Osteoblast (primary cell): ENCODE measurements around the gene ANTKMT. TPM values are rescaled to one million over a fixed set of nuclear protein-coding genes. Genes with fewer than 3 reads are reported as not detected.

Source experiments
- DNase-seq: peaks from one replicate; pipeline ENCODE4 v3.0.0; 2011; ENCODE audit warnings: low spot score, mixed read lengths; ENCODE audit not compliant: insufficient read length; ENCODE audit errors: missing footprints
- H2AFZ ChIP-seq: 2 replicates; pipeline ENCODE4 v1.6.0; 2011; ENCODE audit warnings: mild to moderate bottlenecking, low read length
- H3K27ac ChIP-seq: 2 replicates; pipeline ENCODE4 v1.5.1; 2011; ENCODE audit warnings: mild to moderate bottlenecking, low read depth, low read length, moderate library complexity
- H3K27me3 ChIP-seq: 2 replicates; pipeline ENCODE4 v1.6.0; 2012; ENCODE audit warnings: mild to moderate bottlenecking, control low read depth, inconsistent platforms, low read length, moderate library complexity; ENCODE audit not compliant: insufficient read depth
- H3K36me3 ChIP-seq: 2 replicates; pipeline ENCODE4 v1.5.1; 2011; ENCODE audit warnings: mild to moderate bottlenecking, low read length, control low read depth, moderate library complexity; ENCODE audit not compliant: insufficient read depth
- H3K4me1 ChIP-seq: 2 replicates; pipeline ENCODE4 v1.5.1; 2011; ENCODE audit warnings: mild to moderate bottlenecking, low read length, control low read depth, moderate library complexity; ENCODE audit not compliant: insufficient read depth
- H3K4me2 ChIP-seq: 2 replicates; pipeline ENCODE4 v1.6.0; 2011; ENCODE audit warnings: mild to moderate bottlenecking, low read length; ENCODE audit not compliant: insufficient read depth
- H3K4me3 ChIP-seq: fragments of 200-600 bp; sonication (generic); 3 replicates; pipeline ENCODE4 v1.5.1; 2012; ENCODE audit warnings: mild to moderate bottlenecking, low read length, inconsistent platforms; ENCODE audit not compliant: insufficient read depth
- H3K79me2 ChIP-seq: 2 replicates; pipeline ENCODE4 v1.6.0; 2012; ENCODE audit warnings: mild to moderate bottlenecking, low read length, control low read depth, inconsistent platforms; ENCODE audit not compliant: insufficient read depth
- H3K9me3 ChIP-seq: 2 replicates; pipeline ENCODE4 v1.5.1; 2011; ENCODE audit warnings: low read depth, low read length, control low read depth
- H4K20me1 ChIP-seq: 2 replicates; pipeline ENCODE4 v1.6.0; 2012; ENCODE audit warnings: mild to moderate bottlenecking, low read length, control low read depth; ENCODE audit not compliant: insufficient read depth
- CTCF ChIP-seq: IDR thresholded peaks from 2 replicates; pipeline ENCODE4 v1.5.1; 2011; ENCODE audit warnings: mild to moderate bottlenecking, low read depth, low read length, moderate library complexity; ENCODE audit errors: extremely low read depth
- total RNA-seq: library from RNA; depleted of rRNA; stranded (reverse); fragments of >200 nt; gene quantifications from 2 replicates; pipeline ENCODE4 v1.2.3, GENCODE V29; 2012

ANTKMT gene
- total RNA-seq, 1 donor, result 21.7 TPM

GRCh38 chr16:704047-704446 lies 16.9 kb upstream of the ANTKMT start:
- no peaks in the 10 kb centered on the region for H3K79me2 ChIP-seq
- no peak for TF ChIP-seq CTCF
- H3K9me3 ChIP-seq, result no peaks in the 10 kb centered on the region
- H2AFZ ChIP-seq, result no peak overlapping the region
- H3K4me1 ChIP-seq, result no peaks in the 10 kb centered on the region
- H3K27ac ChIP-seq, result no peak overlapping the region
- no peak overlapping the region for H3K4me2 ChIP-seq
- H3K4me3 ChIP-seq, result no peak overlapping the region
- no peak for DNase-seq
- H4K20me1 ChIP-seq, result peaks cover 15% of the 10 kb centered on the region
- H3K36me3 ChIP-seq, result no peaks in the 10 kb centered on the region
- H3K27me3 ChIP-seq, result peaks cover 69% of the 10 kb centered on the region

- no peak for DNase-seq
- peaks cover 70% of the 10 kb centered on the region for H3K27me3 ChIP-seq
- no peak overlapping the region for H3K27ac ChIP-seq
- peaks cover 15% of the 10 kb centered on the region for H4K20me1 ChIP-seq
- H2AFZ ChIP-seq, result no peak overlapping the region
- H3K9me3 ChIP-seq, result no peaks in the 10 kb centered on the region
- H3K79me2 ChIP-seq, result no peaks in the 10 kb centered on the region
- H3K4me1 ChIP-seq, result peaks cover 3% of the 10 kb centered on the region
- no peak overlapping the region for H3K4me3 ChIP-seq
- no peak for TF ChIP-seq CTCF
- H3K4me2 ChIP-seq, result no peak overlapping the region
- no peaks in the 10 kb centered on the region for H3K36me3 ChIP-seq
Observed at GRCh38 chr16:704552-705380, 16.2 kb upstream of the ANTKMT start.

GRCh38 chr16:705431-706188 lies 15.3 kb upstream of the ANTKMT start, which contains the start of gene FBXL16:
Gene FBXL16, minus strand, starts transcription at chr16:705801. Its CDS starts 8,396 bp downstream, at chr16:697405.
- Histone ChIP-seq H3K27me3 (peaks cover 74% of the 10 kb centered on the region), H3K27ac (no peak within 1 kb of the TSS), H3K9me3 (no peaks in the 10 kb centered on the region), H4K20me1 (peaks cover 18% of the 10 kb centered on the region), H3K4me1 (peaks cover 6% of the 10 kb centered on the region), H2AFZ (no peak within 1 kb of the TSS), H3K36me3 (no peaks in the 10 kb centered on the region), H3K4me3 (no peak within 1 kb of the TSS), H3K79me2 (no peaks in the 10 kb centered on the region), H3K4me2 (no peak within 1 kb of the TSS)
- TF ChIP-seq CTCF, result no peak
- DNase-seq, result no peak
